HepG2 (cell line): ENCODE data around the gene RNLS. TPM values are rescaled to one million over a fixed set of nuclear protein-coding genes. Genes with fewer than 3 reads are reported as not detected.

Experiments used
- ATAC-seq: fragments of 200-7000 bp; cut with Tn5 transposase; 3 replicates; pipeline ENCODE4 v1.9.1; 2020; ENCODE audit warnings: mild to moderate bottlenecking, moderate library complexity
- BruUV-seq: library from RNA; stranded (reverse); fragments of 400-500 nt; replicated peaks from 2 replicates; lab custom pipeline; 2021; lab: Mats Ljungman, UMichigan
- CTCF ChIA-PET: fragments of 300-600 bp; formaldehyde crosslinking; extraction: SDS; loops from one replicate; lab custom pipeline; 2021; ENCODE audit warnings: low total read pairs, inconsistent platforms, low intra/inter-chr PET ratio; lab: Yijun Ruan, JAX
- POLR2A ChIA-PET: fragments of 350-600 bp; sonication (Branson Sonifier 250); formaldehyde crosslinking; loops from one replicate; lab custom pipeline; 2020; ENCODE audit warnings: antibody characterized with exemption, inconsistent platforms; lab: Yijun Ruan, JAX
- DNase-seq: peaks from one replicate; pipeline ENCODE4 v3.0.0-alpha.2; 2015; ENCODE audit warnings: low spot score
- FAIRE-seq: peaks from 3 replicates; lab custom pipeline; 2011; peaks lifted over from hg19 to GRCh38; lab: Jason Lieb, UNC
- H2AFZ ChIP-seq: one replicate; pipeline ENCODE4 v1.6.1; 2011; ENCODE audit warnings: low read length, inconsistent platforms
- H3K27ac ChIP-seq: fragments of 300-600 bp; 3 replicates; pipeline ENCODE4 v1.8.0; 2011; ENCODE audit warnings: mixed run types, mild to moderate bottlenecking, mixed read lengths, low read length, inconsistent platforms; ENCODE audit not compliant: insufficient read depth; ENCODE audit errors: extremely low read length
- H3K27me3 ChIP-seq, 2 experiments: fragments of 200-600 bp in 1 of 2; 2 replicates in 1 of 2; 3 replicates in 1 of 2; pipeline versions ENCODE4 v1.6.0 to v1.8.0; 2011; ENCODE audit warnings: low read length in 2 of 2, mild to moderate bottlenecking in 2 of 2, moderate library complexity in 2 of 2, inconsistent platforms in 1 of 2; ENCODE audit not compliant: insufficient read depth in 2 of 2, control insufficient read depth in 1 of 2
- H3K36me3 ChIP-seq, 2 experiments: fragments of 200-600 bp in 1 of 2; replicated peaks in 1 of 2; 2 replicates in 1 of 2; 3 replicates in 1 of 2; pipeline versions ENCODE4 v1.5.1 to v1.8.0; 2011; ENCODE audit warnings: low read length in 2 of 2, inconsistent platforms in 1 of 2; ENCODE audit not compliant: insufficient read depth in 2 of 2, control insufficient read depth in 1 of 2
- H3K4me1 ChIP-seq: 2 replicates; pipeline ENCODE4 v1.5.1; 2012; ENCODE audit warnings: low read length, inconsistent platforms; ENCODE audit not compliant: insufficient read depth
- H3K4me2 ChIP-seq: 2 replicates; pipeline ENCODE4 v1.6.0; 2011; ENCODE audit warnings: low read depth, low read length, inconsistent platforms
- H3K4me3 ChIP-seq, 3 experiments: fragments of 200-600 bp in 1 of 3; sonication (generic), shearing (Covaris generic) in 1 of 3; replicated peaks in 1 of 3; 2 replicates each; pipeline ENCODE4 v1.5.1; 2011 to 2016; ENCODE audit warnings: low read length in 3 of 3, inconsistent platforms in 2 of 3, low read depth in 2 of 3, mild to moderate bottlenecking in 2 of 3, control low read depth in 1 of 3, mixed read lengths in 1 of 3; ENCODE audit not compliant: insufficient read depth in 1 of 3
- H3K79me2 ChIP-seq: one replicate; pipeline ENCODE4 v1.6.1; 2011; ENCODE audit warnings: low read length, inconsistent platforms; ENCODE audit not compliant: insufficient read depth
- H3K9ac ChIP-seq: 2 replicates; pipeline ENCODE4 v1.6.0; 2011; ENCODE audit warnings: mild to moderate bottlenecking, low read depth, low read length, inconsistent platforms; ENCODE audit not compliant: insufficient read depth
- H3K9me3 ChIP-seq: 2 replicates; pipeline ENCODE4 v1.5.1; 2012; ENCODE audit warnings: mild to moderate bottlenecking, low read length
- H4K20me1 ChIP-seq: 2 replicates; pipeline ENCODE4 v1.6.0; 2011; ENCODE audit warnings: inconsistent platforms, mild to moderate bottlenecking, low read length, moderate library complexity; ENCODE audit not compliant: insufficient read depth
- AGO2 ChIP-seq: fragments of 200-400 bp; formaldehyde crosslinking; optimal IDR thresholded peaks from 2 replicates; pipeline ENCODE3; 2017; ENCODE audit warnings: mild to moderate bottlenecking, low read depth, low read length, moderate library complexity
- BCLAF1 ChIP-seq: fragments of 450-650 bp; IDR thresholded peaks from 2 replicates; pipeline ENCODE4 v1.6.1; 2017; ENCODE audit warnings: mild to moderate bottlenecking
- ELF4 ChIP-seq: sonication (generic); formaldehyde crosslinking; IDR thresholded peaks from 2 replicates; pipeline ENCODE4 v1.5.0; 2020; ENCODE audit warnings: missing genetic modification reagents, mild to moderate bottlenecking, moderate library complexity, borderline replicate concordance
- ETS1 ChIP-seq: sonication (generic); formaldehyde crosslinking; IDR thresholded peaks from 2 replicates; pipeline ENCODE4 v1.4.0; 2020; ENCODE audit warnings: missing genetic modification reagents
- JUND ChIP-seq: sonication (generic); formaldehyde crosslinking; IDR thresholded peaks from 2 replicates; pipeline ENCODE4 v1.8.0; 2022; ENCODE audit warnings: mild to moderate bottlenecking, missing genetic modification reagents
- MEIS1 ChIP-seq: sonication (generic); formaldehyde crosslinking; IDR thresholded peaks from 2 replicates; pipeline ENCODE4 v1.9.0; 2021; ENCODE audit warnings: mild to moderate bottlenecking, missing genetic modification reagents, moderate library complexity, borderline replicate concordance
- PAF1 ChIP-seq: IDR thresholded peaks from 2 replicates; pipeline ENCODE4 v1.6.1; 2016; ENCODE audit warnings: missing genetic modification reagents, missing compliant biosample characterization
- PTBP1 ChIP-seq: fragments of 200-400 bp; formaldehyde crosslinking; IDR thresholded peaks from 2 replicates; pipeline ENCODE4 v1.6.1; 2018; ENCODE audit warnings: low read length, low read depth; ENCODE audit not compliant: poor library complexity, severe bottlenecking
- RFX3 ChIP-seq: IDR thresholded peaks from 2 replicates; pipeline ENCODE4 v1.6.1; 2016; ENCODE audit warnings: missing biosample characterization, missing genetic modification reagents
- SRSF1 ChIP-seq: fragments of 200-400 bp; formaldehyde crosslinking; optimal IDR thresholded peaks from 2 replicates; pipeline ENCODE3; 2017; ENCODE audit warnings: mild to moderate bottlenecking, low read depth, low read length, moderate library complexity
- TEAD3 ChIP-seq: optimal IDR thresholded peaks from 2 replicates; pipeline ENCODE3; 2016; ENCODE audit warnings: borderline replicate concordance
- ZBTB10 ChIP-seq: sonication (generic); formaldehyde crosslinking; IDR thresholded peaks from 2 replicates; pipeline ENCODE4 v1.4.0; 2020; ENCODE audit warnings: missing genetic modification reagents, borderline replicate concordance
- ZBTB49 ChIP-seq: sonication (generic); formaldehyde crosslinking; IDR thresholded peaks from 2 replicates; pipeline ENCODE4 v1.4.0; 2020; ENCODE audit warnings: missing genetic modification reagents, borderline replicate concordance
- ZFP36 ChIP-seq: fragments of 150-350 bp; IDR thresholded peaks from 2 replicates; pipeline ENCODE4 v1.6.1; 2018; ENCODE audit warnings: borderline replicate concordance, low read length, low read depth; ENCODE audit not compliant: partially characterized antibody
- ZNF331 ChIP-seq: sonication (generic); formaldehyde crosslinking; IDR thresholded peaks from 2 replicates; pipeline ENCODE4 v1.4.0; 2020; ENCODE audit warnings: missing genetic modification reagents
- ZNF629 ChIP-seq: sonication (generic); formaldehyde crosslinking; conservative IDR thresholded peaks from 2 replicates; pipeline ENCODE4 v1.5.0; 2020; ENCODE audit warnings: missing genetic modification reagents
- ZNF709 ChIP-seq: sonication (generic); formaldehyde crosslinking; IDR thresholded peaks from 2 replicates; pipeline ENCODE4 v1.5.0; 2020; ENCODE audit warnings: mild to moderate bottlenecking, missing genetic modification reagents
- ZNF720 ChIP-seq: sonication (generic); formaldehyde crosslinking; IDR thresholded peaks from 2 replicates; pipeline ENCODE4 v1.4.0; 2020; ENCODE audit warnings: missing genetic modification reagents
- in situ Hi-C: cut with HindIII; loops from 2 replicates; pipeline ENCODE4 v1.10.0; 2017; ENCODE audit warnings: low pct_unique_long_range_greater_than_20kb; ENCODE audit not compliant: extremely low pct_ligation_motif_present
- intact Hi-C: fragments of 100-400 bp; cut with micrococcal nuclease; formaldehyde crosslinking; loops from one replicate; pipeline ENCODE4 v1.10.0; 2022; ENCODE audit not compliant: unreplicated experiment
- polyA plus RNA-seq, 8 experiments: library from polyadenylated mRNA; depleted of rRNA in 3 of 8; stranded (reverse) in 7 of 8; unstranded in 1 of 8; fragments of >200 nt; fragmentation: Illumina TruSeq in 4 of 8; extraction: Trizol in 4 of 8; gene quantifications; 2 replicates each; pipeline versions ENCODE4 v1.2.1 to v1.2.3, GENCODE V29; 2011 to 2016; ENCODE audit warnings: low read depth in 4 of 8, missing spikeins in 1 of 8, mixed read lengths in 1 of 8; ENCODE audit not compliant: insufficient read depth in 1 of 8
- total RNA-seq, 5 experiments: library from RNA; depleted of rRNA; stranded (reverse); fragments of >200 nt; fragmentation: Illumina TruSeq; extraction: Trizol; gene quantifications; 2 replicates each; pipeline ENCODE4 v1.2.3, GENCODE V29; 2016; ENCODE audit warnings: low read depth in 1 of 5

RNLS gene
- total and polyA plus RNA-seq, 2 of the 13 experiments (the other 11 are each of a cell fraction or from before 2014, with no cell fraction given): not detected

- Histone ChIP-seq H3K4me3 (no peak overlapping the region), H3K4me1 (no peaks in the 10 kb centered on the region), H3K79me2 (no peaks in the 10 kb centered on the region), H3K4me2 (no peak overlapping the region), H3K9ac (no peak overlapping the region), H3K9me3 (no peaks in the 10 kb centered on the region), H3K27me3 (no peaks in the 10 kb centered on the region), H3K36me3 (no peaks in the 10 kb centered on the region), H4K20me1 (no peaks in the 10 kb centered on the region), H3K27ac (no peak overlapping the region), H2AFZ (no peak overlapping the region)
- in situ Hi-C loops: no loop called here
- DNase-seq (no peak), FAIRE-seq (no peak), ATAC-seq (no peak)
- POLR2A ChIA-PET: no interaction called here
- intact Hi-C loops: no loop called here
- BruUV-seq: no TSS peak
- CTCF ChIA-PET: no interaction called here
- TF ChIP-seq RFX3 (CRISPR knock-in tag) (no peak), JUND (no peak), ZNF720 (CRISPR knock-in tag) (no peak), ZNF331 (CRISPR knock-in tag) (no peak), SRSF1 (no peak), BCLAF1 (no peak), ELF4 (CRISPR knock-in tag) (no peak), ETS1 (CRISPR knock-in tag) (no peak), PAF1 (CRISPR knock-in tag) (no peak), ZNF629 (no peak), PTBP1 (no peak), ZNF709 (no peak), TEAD3 (CRISPR knock-in tag) (no peak), MEIS1 (no peak), ZBTB49 (no peak), ZBTB10 (CRISPR knock-in tag) (no peak), ZFP36 (no peak), AGO2 (no peak)
Observed at GRCh38 chr10:88280518-88280917, 302.6 kb downstream of the RNLS start.
